Limb (tissue), 2 donors: ENCODE results near the gene FAHD2A.
"Not testable (repeated sequence)": the region's sequence is repeated elsewhere in the genome, so short reads cannot be mapped to it uniquely, and the experiment has no call there.

Source experiments
- DNase-seq, 2 donors: peaks; one replicate each; pipeline ENCODE4 v3.0.0-alpha.2; 2016; ENCODE audit errors: extremely low spot score in 2 of 2

The FAHD2A gene

DNA sequence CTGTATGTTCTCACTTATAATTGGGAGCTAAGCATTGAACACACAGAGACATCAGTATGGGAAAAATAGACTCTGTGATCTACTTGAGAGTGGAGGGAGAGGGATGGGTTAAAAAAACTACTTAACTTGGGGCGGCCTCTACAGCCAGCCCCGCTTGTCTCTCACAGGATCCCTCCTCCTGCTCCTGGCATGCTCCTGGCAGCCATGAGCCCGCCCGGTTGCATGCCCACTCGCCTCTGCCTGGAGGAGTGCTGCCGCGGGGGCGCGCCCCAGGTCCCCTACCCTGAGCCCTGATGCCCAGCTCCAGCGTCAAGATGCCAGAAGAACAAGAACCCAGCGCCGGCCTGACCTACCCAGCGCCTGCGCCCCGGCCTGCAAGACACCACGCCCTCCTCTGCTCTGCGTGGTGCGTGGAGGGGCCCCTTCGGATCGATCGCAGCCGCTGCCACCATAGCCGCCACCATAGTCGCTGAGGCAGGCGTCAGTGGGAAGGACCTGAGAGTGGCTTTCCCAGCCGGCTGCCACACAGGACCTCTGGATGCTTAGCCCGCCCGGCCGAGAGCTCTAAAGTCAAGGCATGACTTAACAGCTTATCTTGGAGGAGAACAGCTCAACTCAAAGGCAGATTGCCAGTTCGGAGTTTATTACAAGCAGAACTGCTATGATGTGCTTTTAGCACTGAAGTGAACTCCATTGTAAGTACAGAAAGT, 32.8 kb downstream of the FAHD2A start:
- not testable (repeated sequence) for DNase-seq

- DNase-seq = not testable (repeated sequence)
Observed at GRCh38 chr2:95435872-95436209, 33.3 kb downstream of the FAHD2A start.

DNA sequence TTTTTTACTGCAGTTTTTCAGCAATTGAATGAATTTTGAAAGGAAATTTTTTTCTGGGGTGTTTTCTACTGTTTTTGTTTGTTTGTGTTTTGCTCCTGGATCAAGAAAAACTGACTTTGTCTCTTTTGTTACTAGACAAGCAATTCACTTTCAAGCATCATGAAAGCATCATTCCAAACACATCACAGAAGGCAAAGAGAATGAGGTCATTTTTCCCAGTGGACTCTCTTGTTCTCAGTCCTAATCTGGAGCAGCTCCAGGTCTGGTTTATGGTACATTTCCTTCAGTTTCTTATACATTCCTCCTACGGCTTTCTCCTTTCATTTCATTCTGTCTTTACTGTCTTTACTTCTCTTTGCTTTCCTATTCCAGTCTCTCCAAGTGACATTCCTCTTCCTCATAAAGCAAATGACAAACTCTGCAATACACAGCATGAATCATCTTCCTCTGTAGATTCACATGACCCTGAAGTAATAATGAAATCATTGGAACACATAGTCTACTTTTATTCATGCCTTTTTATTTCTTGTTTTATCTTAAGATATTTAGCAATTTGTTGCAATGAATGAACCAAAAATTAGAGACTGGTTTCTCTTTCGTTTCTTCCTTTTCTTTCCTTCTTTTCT, 40.1 kb downstream of the FAHD2A start:
- DNase-seq = not testable (repeated sequence)

DNA sequence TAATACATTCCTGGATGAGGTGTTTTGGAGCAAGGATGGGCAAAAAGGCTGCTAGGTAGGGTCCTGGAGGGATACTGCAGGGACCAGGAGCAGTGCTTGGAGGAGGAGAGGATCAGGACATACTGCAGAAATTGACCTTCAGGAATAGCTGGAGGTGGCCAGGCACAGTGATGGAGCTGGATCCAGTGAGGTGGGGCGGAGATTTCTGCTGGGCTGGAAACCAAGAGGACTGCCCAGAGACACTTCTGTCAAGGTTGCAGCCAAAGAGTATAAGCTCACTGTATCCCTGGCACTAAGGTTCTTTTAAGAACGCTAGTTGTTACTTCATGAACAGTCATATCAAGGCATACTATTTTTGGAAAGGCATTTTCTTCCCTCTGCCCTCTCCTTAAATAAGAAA, 42.8 kb downstream of the FAHD2A start:
- not testable (repeated sequence) for DNase-seq

DNA sequence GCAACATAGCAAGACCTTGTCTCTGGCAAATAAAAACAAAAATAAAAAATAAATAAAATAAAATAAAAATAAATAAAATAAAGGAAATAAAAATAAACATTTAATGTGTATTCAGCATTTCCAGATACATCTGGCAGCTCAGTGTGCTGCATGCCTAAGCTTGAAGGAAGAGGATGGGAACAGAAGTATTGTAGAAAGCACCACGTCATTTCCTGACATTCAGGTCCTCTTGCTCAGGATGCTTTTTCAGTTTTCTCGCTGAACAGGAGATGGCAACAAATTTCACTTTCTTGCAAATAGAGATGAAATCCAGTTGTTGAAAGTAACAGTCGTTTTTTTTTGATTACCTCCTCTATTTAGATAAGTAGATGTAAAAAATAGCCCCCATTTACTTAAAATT, 60.8 kb downstream of the FAHD2A start:
- DNase-seq = not testable (repeated sequence)
